Fibroblast of skin of right quadriceps (primary cell): ENCODE data around the gene TRIM44.

ENCODE experiments used
- DNase-seq: peaks from one replicate; pipeline ENCODE4 v3.0.0-alpha.2; 2013

Gene TRIM44

GRCh38 chr11:35862666-35863065, 200.1 kb downstream of the TRIM44 start:
- no peak for DNase-seq

- DNase-seq: no peak
These were observed 201.6 kb downstream of the TRIM44 start for GRCh38 chr11:35864131-35864530.

- no peak for DNase-seq
These were observed 204.0 kb downstream of the TRIM44 start for GRCh38 chr11:35866601-35867000.
